Neural progenitor cell (in vitro differentiated cells): ENCODE data around the gene COX6A2. TPM values are rescaled to one million over a fixed set of nuclear protein-coding genes. Genes with fewer than 3 reads are reported as not detected.

Experiments
- DNase-seq: peaks from one replicate; pipeline ENCODE4 v3.0.0-alpha.2; 2016; ENCODE audit warnings: low spot score
- H2AFZ ChIP-seq: fragments of 200-600 bp; sonication (generic); replicated peaks from 2 replicates; pipeline ENCODE4 v1.6.1; 2016; ENCODE audit warnings: antibody characterized with exemption
- H3F3A ChIP-seq: fragments of 200-600 bp; sonication (generic); 2 replicates; pipeline ENCODE4 v1.6.1; 2016; ENCODE audit warnings: antibody characterized with exemption, low read depth
- H3K27ac ChIP-seq: fragments of 200-600 bp; sonication (generic); 2 replicates; pipeline ENCODE4 v1.5.1; 2016; ENCODE audit warnings: mild to moderate bottlenecking
- H3K27me3 ChIP-seq: fragments of 200-600 bp; sonication (generic); 2 replicates; pipeline ENCODE4 v1.6.1; 2016; ENCODE audit warnings: mild to moderate bottlenecking, moderate library complexity
- H3K36me3 ChIP-seq: fragments of 200-600 bp; sonication (generic); 2 replicates; pipeline ENCODE4 v1.5.1; 2016
- H3K4me1 ChIP-seq: fragments of 200-600 bp; sonication (generic); 2 replicates; pipeline ENCODE4 v1.6.1; 2016; ENCODE audit warnings: mixed run types
- H3K4me2 ChIP-seq: fragments of 200-600 bp; sonication (generic); 2 replicates; pipeline ENCODE4 v1.6.1; 2016
- H3K4me3 ChIP-seq: fragments of 200-600 bp; sonication (generic); 2 replicates; pipeline ENCODE4 v1.5.1; 2016
- H3K79me2 ChIP-seq: fragments of 200-600 bp; sonication (generic); 2 replicates; pipeline ENCODE4 v1.6.1; 2016; ENCODE audit warnings: low read depth
- H3K9ac ChIP-seq: fragments of 200-600 bp; sonication (generic); 2 replicates; pipeline ENCODE4 v1.6.1; 2016
- H3K9me3 ChIP-seq: fragments of 200-600 bp; sonication (generic); 2 replicates; pipeline ENCODE4 v1.5.1; 2016; ENCODE audit warnings: low read depth
- H4K20me1 ChIP-seq: fragments of 200-600 bp; sonication (generic); 2 replicates; pipeline ENCODE4 v1.6.1; 2016; ENCODE audit warnings: low read depth
- H3K27ac Mint-ChIP-seq: 3 replicates; pipeline ENCODE4 v1.8.0; 2021; ENCODE audit warnings: mixed read lengths
- H3K27me3 Mint-ChIP-seq: 2 replicates; pipeline ENCODE4 v1.8.0; 2022; ENCODE audit warnings: low read depth, mild to moderate bottlenecking, inconsistent platforms, moderate library complexity, mixed read lengths; ENCODE audit not compliant: insufficient read depth
- H3K36me3 Mint-ChIP-seq: 3 replicates; pipeline ENCODE4 v1.8.0; 2021; ENCODE audit warnings: mixed read lengths
- H3K4me1 Mint-ChIP-seq: 3 replicates; pipeline ENCODE4 v1.8.0; 2021; ENCODE audit warnings: mixed read lengths
- H3K4me3 Mint-ChIP-seq: 3 replicates; pipeline ENCODE4 v1.8.0; 2021; ENCODE audit warnings: mild to moderate bottlenecking, moderate library complexity, mixed read lengths
- H3K9me3 Mint-ChIP-seq: 3 replicates; pipeline ENCODE4 v1.8.0; 2020; ENCODE audit warnings: mixed read lengths
- EZH2 ChIP-seq: fragments of 200-600 bp; sonication (generic); IDR thresholded peaks from 2 replicates; pipeline ENCODE4 v1.6.1; 2017; ENCODE audit warnings: antibody characterized with exemption, mild to moderate bottlenecking, moderate library complexity
- EZH2phosphoT487 ChIP-seq: fragments of 200-600 bp; sonication (generic); IDR thresholded peaks from 2 replicates; pipeline ENCODE4 v1.6.1; 2017; ENCODE audit warnings: antibody characterized with exemption
- total RNA-seq: library from RNA; depleted of rRNA; stranded (reverse); fragments of >200 nt; gene quantifications from 2 replicates; pipeline ENCODE4 v1.2.3, GENCODE V29; 2015; ENCODE audit warnings: low replicate concordance
- TF ChIP-seq, protein P1 (sequence below): fragments of 200-600 bp; sonication (generic); IDR thresholded peaks from 2 replicates; pipeline ENCODE4 v1.5.1; 2017; ENCODE audit warnings: antibody characterized with exemption, mild to moderate bottlenecking

Gene COX6A2
- total RNA-seq, 1 donor from 2014 or later: not detected

DNA sequence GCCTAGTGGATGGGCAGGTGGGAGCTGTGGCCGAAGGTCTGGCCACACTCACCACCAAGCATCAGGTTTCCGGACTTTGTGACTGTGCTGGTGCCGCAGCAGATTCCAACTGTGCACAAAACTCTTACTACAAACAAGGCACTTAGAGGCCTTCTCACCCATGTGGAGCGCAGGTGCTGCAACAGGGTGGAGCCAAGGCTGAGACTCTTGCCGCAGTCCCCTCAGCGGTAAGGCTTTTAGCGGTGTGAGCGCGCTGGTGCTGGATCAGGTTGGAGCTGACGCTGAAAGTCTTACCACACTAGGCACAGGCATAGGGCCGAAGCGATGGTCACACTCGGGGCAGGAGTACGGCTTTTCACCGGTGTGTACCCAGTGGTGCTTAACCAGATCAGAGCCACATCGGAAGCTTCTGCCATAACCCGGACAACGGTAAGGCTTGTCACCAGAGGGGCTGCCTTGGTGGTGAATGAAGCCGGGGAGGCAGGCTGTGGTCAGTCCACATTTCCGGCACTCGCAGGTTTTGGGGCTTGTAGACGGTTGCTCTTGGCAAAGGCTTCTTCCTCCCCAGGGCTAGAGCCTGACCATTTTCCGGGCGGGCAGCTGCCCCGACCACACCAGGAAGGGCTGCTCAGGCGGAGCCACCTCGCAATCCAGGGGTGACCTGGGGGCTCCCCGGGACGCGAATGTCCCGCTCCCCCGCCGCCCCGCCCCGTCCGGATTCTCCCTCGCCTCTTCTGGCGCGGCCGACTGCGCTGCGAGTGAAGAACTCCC lies 30.1 kb upstream of the COX6A2 start:
- TF ChIP-seq EZH2 (no peak), EZH2phosphoT487 (no peak)
- TF ChIP-seq, protein P1, sequence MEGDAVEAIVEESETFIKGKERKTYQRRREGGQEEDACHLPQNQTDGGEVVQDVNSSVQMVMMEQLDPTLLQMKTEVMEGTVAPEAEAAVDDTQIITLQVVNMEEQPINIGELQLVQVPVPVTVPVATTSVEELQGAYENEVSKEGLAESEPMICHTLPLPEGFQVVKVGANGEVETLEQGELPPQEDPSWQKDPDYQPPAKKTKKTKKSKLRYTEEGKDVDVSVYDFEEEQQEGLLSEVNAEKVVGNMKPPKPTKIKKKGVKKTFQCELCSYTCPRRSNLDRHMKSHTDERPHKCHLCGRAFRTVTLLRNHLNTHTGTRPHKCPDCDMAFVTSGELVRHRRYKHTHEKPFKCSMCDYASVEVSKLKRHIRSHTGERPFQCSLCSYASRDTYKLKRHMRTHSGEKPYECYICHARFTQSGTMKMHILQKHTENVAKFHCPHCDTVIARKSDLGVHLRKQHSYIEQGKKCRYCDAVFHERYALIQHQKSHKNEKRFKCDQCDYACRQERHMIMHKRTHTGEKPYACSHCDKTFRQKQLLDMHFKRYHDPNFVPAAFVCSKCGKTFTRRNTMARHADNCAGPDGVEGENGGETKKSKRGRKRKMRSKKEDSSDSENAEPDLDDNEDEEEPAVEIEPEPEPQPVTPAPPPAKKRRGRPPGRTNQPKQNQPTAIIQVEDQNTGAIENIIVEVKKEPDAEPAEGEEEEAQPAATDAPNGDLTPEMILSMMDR: no peak
- Mint-ChIP-seq H3K36me3 (no peaks in the 10 kb centered on the region), H3K9me3 (no peaks in the 10 kb centered on the region), H3K4me1 (peaks cover 36% of the 10 kb centered on the region), H3K4me3 (peak overlapping the region; percentile 93), H3K27ac (peak overlapping the region; percentile 34), H3K27me3 (no peaks in the 10 kb centered on the region)
- Histone ChIP-seq H3K36me3 (no peaks in the 10 kb centered on the region), H3K9me3 (no peaks in the 10 kb centered on the region), H3K9ac (peak overlapping the region; percentile 48), H4K20me1 (peaks cover 53% of the 10 kb centered on the region), H3K27me3 (no peaks in the 10 kb centered on the region), H3K79me2 (peaks cover 34% of the 10 kb centered on the region), H2AFZ (peak overlapping the region; percentile 88), H3K4me2 (peak overlapping the region; percentile 98), H3F3A (peaks cover 39% of the 10 kb centered on the region), H3K27ac (peak overlapping the region; percentile 97), H3K4me1 (peaks cover 17% of the 10 kb centered on the region), H3K4me3 (peak overlapping the region; percentile 70)
- peak; percentile 69 for DNase-seq

DNA sequence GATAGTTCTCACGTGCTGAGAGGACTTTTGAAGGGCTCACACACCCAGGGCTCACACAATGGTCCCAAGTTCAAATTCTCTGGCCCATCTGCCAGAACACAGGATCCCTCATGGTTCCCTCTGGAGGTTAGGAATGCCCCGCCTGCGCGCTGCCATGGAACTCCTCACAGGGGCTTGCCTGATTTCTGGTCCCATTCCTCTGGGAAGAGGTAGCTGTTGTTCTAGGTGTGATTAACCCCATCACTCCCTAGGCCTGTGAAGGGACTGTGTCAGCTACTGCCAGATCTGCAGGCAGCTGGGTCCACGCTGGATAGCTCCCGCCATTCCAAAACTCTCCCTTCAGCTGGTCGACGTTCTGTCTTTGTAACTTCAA lies 28.8 kb upstream of the COX6A2 start:
- Histone ChIP-seq H3K4me1 (peaks cover 23% of the 10 kb centered on the region), H3K4me3 (no peak overlapping the region), H3K27me3 (no peaks in the 10 kb centered on the region), H3K9me3 (no peaks in the 10 kb centered on the region), H3F3A (peaks cover 47% of the 10 kb centered on the region), H3K36me3 (no peaks in the 10 kb centered on the region), H2AFZ (no peak overlapping the region), H3K27ac (no peak overlapping the region), H4K20me1 (peaks cover 63% of the 10 kb centered on the region), H3K9ac (no peak overlapping the region), H3K4me2 (peak overlapping the region; percentile 98), H3K79me2 (peaks cover 34% of the 10 kb centered on the region)
- Mint-ChIP-seq H3K27ac (no peak overlapping the region), H3K27me3 (no peaks in the 10 kb centered on the region), H3K9me3 (no peaks in the 10 kb centered on the region), H3K4me1 (peaks cover 43% of the 10 kb centered on the region), H3K4me3 (peak overlapping the region; percentile 93), H3K36me3 (no peaks in the 10 kb centered on the region)
- no peak for TF ChIP-seq EZH2phosphoT487
- TF ChIP-seq, protein P1: no peak
- no peak for TF ChIP-seq EZH2
- no peak for DNase-seq

DNA sequence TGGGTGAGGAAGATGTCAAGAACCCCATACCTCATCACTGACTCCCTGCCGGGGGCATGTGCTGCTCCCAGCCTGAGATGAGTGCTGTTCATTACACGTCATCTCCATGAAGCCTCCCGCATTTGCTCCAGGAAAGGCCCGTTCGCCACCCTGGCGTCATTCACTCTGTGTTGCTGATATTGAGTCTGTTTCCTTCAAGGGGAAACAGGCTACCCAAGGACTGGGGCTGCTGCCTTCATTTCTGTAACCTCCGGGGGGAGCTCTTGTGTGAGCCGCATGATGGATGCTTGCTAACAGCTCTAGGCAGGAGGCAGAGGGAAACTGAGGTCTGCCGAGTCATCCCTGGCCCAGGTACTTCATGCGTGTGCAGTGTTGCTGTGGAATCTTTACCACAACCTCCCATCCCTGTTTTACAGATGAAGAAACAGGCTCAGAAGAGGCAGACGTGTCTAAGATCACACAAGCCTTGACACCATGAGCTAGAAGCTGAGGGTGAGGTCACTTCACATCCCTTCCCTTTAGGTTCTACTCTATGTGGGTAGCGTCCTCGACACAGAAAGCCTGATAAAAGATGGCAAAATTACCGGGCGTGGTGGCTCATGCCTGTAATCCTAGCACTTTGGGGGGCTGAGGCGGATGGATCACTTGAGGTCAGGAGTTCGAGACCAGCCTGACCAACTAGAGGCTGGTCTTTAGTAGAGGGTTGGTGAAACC lies 27.6 kb upstream of the COX6A2 start:
- peak overlapping the region; percentile 11 for H3K4me2 ChIP-seq
- H3K27me3 ChIP-seq: no peaks in the 10 kb centered on the region
- peak; percentile 51 for DNase-seq
- H4K20me1 ChIP-seq: peaks cover 63% of the 10 kb centered on the region
- no peak for TF ChIP-seq EZH2
- TF ChIP-seq, protein P1: peak; percentile 57
- peaks cover 49% of the 10 kb centered on the region for H3F3A ChIP-seq
- H3K27ac Mint-ChIP-seq: no peak overlapping the region
- H3K9me3 Mint-ChIP-seq: no peaks in the 10 kb centered on the region
- no peak overlapping the region for H3K9ac ChIP-seq
- H3K79me2 ChIP-seq: peaks cover 34% of the 10 kb centered on the region
- peaks cover 26% of the 10 kb centered on the region for H3K4me1 ChIP-seq
- peaks cover 50% of the 10 kb centered on the region for H3K4me1 Mint-ChIP-seq
- H3K36me3 ChIP-seq: no peaks in the 10 kb centered on the region
- peak overlapping the region; percentile 62 for H3K4me3 Mint-ChIP-seq
- H3K27me3 Mint-ChIP-seq: peaks cover 2% of the 10 kb centered on the region
- no peak overlapping the region for H3K27ac ChIP-seq
- H3K4me3 ChIP-seq: no peak overlapping the region
- no peaks in the 10 kb centered on the region for H3K9me3 ChIP-seq
- H3K36me3 Mint-ChIP-seq: no peaks in the 10 kb centered on the region
- H2AFZ ChIP-seq: no peak overlapping the region
